ENCODE results near the gene KCNJ11. TPM values are rescaled to one million over a fixed set of nuclear protein-coding genes. Genes with fewer than 3 reads are reported as not detected.

The KCNJ11 gene
- polyA plus RNA-seq, 1 donor, result 2.6 TPM

DNA sequence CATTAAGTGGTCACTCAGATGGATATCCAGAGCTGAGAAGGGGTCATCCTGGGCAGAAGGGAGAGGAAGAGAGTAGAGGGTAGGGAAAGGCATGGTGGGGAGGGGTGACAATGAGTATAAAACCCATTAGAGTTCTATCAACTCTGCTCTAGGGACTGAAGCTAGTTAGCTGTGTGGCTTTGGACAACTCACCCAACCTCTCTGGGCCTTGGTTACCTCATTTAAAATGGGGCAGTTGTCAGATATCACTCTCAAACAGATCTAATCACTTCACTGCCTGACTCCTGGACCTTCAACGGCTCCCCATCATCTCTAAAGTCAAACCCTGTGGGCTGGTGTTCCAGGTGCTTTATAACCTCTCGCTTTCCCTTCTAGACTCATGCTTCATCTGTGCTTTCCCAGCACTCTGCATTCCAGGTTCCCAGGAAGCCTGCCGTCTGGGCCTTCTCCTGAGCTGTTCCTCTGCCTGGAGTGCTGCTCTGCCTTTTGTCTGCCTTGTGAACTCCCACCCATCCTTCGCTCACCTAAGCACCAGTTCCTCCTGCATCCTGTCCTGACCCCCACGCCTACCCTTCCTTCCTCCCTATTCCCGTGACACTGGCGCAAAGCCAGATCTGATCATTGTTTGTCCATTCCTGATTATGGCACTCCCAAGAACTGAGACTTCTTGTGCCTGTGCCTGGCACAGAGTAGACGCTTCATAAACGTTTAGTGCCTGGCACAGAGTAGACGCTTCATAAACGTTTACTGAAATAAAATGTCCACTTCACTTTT lies 22.3 kb upstream of the KCNJ11 start:
- DNase-seq, result no peak

DNA sequence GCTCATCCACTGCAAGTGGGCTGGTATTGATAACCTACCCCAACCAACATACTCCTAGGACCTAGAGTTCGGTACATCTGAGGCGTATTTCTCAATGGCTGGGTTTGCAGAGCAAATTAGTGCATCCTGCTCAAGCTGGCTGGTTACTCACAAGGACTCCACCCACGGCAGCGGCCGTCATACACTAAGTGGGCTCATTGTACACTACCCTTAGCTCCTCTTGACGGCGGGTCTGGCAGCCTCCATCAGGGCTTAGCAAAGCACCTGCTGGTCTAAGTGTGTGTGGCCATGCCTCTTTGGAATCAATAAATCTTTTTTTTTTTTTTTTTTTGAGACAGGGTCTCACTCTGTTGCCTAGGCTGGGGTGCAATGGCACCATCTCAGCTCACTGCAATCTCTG lies 20.2 kb upstream of the KCNJ11 start:
- DNase-seq, result no peak

DNA sequence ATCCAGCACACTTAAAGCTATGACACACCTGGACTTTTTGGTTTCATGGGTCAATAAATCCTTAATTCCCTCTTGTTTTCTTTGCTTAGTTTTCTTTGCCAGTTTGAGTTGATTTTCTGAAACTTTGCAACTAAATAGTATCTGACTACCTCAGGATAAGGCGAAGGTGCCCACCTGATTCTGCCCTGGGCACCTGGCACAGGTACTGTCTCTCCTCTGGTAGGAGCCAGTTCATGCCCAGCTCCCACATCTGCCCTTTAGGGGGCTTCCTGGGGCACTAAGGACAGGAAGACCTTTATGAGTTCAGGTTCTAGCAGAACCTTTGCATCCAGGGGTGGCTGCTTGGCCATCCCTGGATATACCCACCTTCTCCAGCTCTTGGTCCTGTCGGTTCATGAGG lies 19.6 kb upstream of the KCNJ11 start:
- no peak for DNase-seq

DNA sequence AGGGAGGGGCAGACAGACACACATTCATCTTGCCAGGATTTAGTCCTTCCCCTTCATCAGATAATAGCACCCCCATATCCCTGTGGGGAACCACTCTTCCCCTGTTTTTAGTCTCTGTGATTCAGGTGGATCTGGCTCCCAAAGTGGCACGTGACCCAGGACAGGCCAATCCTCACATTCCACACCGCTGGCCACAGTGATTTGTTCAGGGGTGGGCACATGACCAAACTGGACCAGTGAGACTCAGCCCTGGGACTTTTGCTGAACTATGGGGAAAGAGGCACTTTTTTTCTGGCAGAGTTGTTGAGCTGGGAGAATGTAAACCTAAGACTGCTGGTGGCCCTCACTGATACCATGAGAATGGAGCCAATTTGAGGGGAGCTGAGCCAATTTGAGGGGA lies 19.1 kb upstream of the KCNJ11 start:
- DNase-seq, result no peak

DNA sequence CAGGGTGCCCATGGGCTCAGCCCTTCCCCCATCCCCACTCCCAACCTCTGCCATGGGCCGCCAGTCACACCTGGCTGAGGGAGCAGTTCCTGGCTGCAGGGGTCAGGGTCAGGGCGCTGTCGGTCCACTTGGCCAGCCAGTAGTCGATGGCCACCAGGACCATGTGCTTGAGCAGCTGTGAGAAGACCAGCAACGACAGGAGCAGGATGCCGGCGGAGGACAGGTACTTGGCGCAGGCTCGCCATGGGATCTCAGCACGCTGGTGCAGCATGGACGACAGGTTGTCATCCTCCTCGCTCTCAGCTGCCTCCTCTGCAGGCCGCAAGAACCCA lies 18.3 kb upstream of the KCNJ11 start:
- no peak for DNase-seq

DNA sequence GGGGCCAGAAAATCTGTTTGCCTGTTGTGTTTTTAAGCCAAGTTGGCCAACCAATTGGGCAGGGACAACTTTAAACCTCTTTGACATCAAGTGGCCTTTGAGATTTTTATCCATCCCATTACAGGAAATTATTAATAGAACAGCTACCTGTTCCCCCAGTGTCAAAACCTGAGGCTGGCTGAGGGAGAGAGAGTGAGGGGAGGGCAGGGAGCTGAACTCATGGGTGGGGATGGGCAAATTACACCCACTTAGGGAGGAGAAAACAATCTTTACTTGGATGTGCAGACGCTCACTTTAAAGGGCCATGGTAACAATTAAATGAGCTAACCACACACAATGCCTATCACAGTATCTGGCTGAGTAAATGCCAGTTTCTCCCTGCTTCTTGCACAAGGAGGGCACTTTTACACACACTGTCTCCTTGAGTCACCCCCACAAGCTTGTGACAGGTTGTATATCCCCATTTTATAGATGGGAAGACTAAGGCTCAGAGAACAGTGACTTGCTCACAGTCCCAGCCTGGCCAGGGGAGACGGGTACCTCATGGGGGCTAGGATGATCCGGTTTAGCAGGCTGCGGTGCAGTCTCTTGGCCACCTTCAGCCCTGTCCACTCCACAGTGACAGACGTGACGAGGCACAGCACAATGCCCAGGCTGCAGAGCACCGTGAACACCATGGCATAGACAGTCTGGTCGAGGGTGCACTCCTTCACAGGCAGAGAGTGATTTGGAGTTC lies 17.8 kb upstream of the KCNJ11 start:
- DNase-seq, result no peak

DNA sequence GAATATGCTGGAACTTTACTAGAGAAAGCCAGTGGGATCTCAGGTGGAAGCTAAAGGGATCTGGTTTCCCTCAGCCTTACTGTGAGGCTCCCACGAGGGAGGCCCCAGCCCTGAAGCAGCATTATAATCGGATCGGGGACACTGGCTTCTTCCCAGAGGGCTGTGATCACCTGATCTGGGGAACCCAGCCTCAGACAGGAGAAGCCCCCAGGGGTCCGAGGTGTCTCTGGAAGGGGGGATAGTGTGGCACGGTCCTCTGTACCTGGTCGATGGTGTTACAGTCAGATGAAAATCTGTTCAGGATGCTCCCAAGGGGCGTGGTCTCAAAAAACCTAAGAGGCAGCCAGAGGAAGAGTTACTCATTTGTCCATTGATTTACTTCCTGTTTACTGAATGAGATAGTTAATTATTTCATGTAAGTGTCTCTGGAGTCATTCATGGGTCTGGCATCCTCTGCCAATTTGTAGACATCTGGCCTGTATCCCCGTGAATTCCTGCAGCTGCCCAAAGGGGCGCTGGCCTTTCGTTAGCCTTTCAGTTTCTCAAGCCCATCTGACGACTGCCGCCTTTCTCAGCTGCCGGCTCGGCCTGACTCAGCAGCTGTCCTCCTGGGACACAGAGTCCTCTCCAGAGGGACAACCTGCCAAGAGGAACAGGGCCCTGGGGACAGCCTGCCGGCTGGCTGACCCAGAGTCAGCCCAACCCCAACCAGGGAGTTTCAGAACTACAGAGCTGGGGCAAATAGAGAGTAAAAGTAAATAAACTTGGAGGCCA lies 17.0 kb upstream of the KCNJ11 start:
- DNase-seq, result no peak

DNA sequence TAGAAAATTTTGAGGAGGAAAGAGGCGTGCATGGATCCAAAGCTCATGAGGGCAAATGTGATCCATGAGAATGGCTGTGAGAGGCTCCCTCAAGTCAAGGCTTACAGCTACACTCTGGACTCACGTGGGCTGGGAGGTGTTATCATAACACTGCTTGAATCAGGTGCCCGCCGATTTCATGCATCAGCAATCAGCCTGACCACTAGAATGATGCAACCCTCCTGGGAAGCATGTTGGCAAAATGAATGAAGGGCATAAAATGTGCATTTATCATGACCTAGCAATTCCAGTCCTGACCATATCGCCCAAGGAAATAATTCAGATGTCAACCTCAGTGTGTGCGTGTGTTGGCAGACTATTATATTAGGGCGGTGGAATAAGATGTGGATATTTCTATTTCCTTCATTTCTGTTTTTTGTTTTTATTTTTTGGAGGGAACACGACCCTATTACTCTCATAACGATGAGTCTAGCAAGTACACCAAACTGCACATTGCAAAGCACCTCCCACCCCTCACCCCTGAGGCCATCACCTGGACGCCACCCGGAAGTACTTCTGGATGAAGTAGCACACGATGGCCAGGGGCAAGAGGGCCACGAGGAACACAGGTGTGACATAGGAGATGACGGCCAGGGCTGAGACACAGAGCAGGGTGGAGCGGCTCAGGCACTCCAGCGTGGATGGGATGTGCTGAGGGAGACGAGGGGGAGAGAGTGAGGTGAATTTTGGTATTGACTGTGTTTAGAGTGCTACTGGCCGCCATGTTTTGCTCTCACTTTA lies 15.7 kb upstream of the KCNJ11 start:
- no peak for DNase-seq

DNA sequence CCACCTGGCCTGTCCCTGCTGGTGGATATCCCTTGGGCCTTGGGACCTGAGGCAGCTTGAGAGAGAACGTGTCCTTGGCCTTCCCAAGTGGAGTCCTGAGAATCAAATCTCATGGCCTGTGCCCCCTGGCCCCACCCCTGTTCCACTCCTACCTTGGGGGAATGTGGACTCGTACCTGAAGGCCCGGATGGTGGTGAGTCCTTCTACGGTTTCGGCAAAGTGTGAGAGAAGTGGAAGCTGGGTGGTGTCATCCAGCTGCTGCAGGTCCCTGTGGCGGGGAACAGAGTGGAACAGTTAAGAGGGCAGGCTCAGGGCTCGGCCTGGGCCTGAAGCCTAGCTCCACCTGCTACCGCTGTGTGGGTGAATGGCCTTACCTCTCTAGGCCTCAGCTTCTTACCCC lies 14.0 kb upstream of the KCNJ11 start:
- DNase-seq, result no peak

DNA sequence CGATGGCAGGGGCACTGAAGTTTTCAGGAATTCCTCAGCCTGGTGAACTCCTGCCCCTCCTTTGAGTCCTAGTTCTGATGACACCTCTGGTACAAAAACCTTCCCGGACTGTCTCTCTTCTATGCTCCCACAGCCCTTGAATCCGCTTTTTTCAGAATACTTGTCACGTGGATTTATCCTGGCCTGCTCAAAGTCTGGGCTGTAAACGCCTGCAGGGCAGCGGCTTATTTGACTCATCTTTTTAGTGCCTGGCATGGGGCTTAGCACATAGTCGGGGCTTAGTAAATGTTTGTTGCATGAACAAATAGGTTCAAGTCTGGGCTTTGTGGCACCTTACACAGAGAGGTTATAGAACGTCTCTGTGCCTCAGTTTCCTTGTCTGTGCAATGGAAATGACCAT lies 13.4 kb upstream of the KCNJ11 start:
- no peak for DNase-seq

DNA sequence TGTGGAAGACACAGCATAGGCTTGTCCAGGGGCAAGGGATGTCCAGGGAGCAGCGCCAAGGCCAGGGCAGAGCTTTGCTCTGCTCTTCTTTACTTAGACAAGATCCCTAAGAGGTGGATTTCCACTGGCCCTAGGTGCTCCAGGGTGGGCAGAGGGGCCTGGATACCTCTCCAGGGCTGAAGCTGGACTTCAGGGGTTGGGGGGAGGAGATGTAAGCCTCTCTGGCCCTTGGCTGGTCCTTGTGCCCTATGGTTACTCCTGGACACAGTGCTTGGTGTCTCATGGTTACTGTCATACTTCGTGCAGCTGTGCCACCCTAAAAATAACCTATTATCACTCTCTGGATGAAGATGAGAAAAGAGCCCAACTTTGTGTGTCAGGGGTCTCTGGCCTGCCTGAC lies 12.9 kb upstream of the KCNJ11 start:
- no peak for DNase-seq

DNA sequence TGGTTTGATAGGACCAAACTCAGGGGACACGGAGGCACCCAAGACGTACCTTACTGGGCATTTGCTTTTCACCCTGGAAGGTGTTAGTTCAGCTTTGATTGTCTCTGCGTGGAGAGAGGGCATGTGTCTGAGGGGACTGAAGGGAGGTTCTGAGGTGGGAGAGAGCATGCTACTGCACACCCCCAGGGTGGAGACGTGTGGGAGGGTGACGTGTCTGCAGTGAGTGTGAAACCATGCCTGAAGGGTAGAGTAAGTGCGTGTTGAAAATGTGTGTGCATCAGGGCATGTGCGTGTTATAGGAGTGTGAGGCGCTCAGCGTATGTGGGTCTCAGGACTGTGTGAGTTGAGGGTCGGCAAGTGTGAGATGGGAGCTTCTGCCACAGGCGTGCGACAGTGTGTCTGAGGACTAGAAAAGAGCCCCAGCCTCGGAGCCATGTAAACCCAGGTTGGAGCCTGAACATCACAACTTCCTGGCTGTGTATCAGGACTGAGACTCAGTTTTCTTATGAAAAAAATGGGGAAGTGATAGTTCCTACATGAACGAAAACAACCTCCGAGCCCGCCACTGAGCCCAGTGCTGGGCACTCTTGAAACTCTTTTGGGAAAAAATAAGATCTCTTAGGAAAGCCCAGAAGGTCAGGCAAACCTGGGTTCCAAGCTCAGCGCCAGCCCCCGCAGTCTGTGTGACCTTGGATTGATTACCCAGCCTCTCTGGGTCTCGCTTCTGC lies 11.8 kb upstream of the KCNJ11 start:
- no peak for DNase-seq

DNA sequence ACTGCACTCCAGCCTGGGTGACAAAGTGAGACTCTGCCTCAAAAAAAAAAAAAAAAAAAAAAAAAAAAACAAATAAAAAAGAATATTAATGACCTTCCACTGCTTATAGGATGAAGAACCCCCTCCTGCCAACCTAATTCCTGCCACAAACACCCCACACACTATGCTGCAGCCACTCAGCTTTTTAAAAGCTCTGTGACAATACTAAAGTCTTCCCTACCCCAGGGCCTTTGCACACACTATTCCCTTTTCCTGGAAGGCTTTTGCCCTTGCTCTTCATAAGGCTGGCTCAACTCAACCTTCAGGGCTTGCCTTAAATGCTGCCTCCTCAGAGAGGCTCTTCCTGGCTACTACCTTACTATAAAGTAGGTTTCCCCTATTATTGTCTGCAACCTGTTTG lies 10.8 kb upstream of the KCNJ11 start:
- DNase-seq, result no peak

DNA sequence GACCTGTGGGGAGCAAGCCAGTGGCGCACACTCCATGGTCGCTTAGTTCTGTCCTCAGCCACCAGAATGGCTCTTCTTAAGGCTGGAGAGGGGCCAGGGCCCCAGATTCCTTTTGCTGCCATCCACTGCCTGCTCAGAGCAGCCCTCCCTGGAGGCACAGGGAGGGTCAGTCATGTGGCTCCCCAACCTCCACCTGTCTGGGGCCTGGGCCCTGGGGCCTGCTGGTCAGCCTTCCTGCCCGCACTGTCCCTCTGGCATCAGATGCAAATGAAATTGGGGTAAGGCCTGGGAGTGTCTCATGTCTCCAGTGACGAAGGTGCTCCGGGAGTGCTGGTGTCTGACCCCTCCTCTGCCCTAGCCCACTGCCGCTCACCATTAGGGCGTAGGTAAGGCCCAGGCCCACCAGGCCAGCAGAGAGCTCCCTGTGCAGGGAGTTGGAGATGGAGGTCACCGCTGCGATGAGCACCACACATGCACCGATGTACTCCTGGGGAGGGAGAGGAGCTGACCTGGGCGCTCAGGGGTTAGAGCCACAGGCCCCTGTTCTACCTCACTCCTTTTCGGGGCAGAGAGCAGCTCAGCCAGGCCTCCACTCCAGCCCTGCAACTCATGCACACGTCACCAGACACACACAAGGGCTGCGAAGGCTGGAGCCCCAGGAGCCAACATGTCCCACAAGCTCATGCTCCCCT lies 9.0 kb upstream of the KCNJ11 start:
- DNase-seq, result no peak

DNA sequence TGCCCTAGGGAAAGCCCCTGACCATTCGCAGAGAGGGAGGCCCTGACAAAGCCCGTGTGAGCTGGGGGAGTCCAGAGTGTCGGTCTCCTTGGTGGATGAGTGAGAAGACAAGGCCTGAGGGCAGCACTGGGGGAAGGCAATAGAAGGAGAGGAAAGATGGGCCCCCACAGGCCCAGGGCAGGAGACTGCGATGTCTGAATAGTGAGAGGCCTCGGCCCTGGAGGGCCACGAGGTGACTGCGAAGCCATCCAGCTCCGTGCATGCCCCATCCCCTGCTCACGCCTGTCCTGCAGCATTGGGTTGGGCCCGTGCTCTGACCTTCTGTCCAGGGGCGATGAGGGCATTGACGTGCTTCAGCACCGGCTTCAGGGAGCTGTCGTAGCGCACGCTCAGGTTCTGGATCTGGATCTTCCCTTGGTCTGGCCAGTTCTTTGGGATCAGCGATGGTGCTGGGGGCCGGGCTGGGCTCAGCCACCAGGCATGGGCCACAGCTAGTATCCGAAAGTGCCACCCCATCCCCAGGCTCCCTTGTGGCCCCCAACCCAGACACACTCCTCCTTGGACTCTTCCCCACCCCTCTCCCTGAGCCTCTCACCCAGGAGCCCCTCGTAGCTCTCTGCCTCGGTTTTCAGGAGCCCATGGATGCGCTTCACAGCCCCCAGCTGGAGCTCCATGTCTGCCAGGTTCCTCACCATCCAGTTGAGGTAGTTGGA lies 8.3 kb upstream of the KCNJ11 start:
- DNase-seq, result no peak

DNA sequence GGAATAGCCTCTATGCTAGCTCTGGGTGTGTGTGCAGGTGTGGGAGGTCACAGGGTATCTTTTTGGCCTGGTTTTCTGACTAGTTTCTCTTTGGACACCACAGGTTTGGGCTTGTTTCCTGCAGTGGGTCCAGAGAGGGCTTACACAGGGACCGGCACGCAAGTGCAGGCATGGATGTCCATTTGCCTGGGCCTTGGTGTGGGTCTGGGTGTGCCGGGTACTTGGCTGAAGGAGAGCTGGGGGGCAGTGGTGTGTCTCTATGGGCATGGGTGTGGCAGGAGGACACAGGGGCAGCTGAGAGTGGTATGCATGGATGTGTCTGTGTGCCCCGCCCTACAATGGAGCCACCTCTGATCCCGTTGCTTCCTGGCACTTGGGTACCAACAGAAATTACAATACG lies 7.5 kb upstream of the KCNJ11 start:
- no peak for DNase-seq

DNA sequence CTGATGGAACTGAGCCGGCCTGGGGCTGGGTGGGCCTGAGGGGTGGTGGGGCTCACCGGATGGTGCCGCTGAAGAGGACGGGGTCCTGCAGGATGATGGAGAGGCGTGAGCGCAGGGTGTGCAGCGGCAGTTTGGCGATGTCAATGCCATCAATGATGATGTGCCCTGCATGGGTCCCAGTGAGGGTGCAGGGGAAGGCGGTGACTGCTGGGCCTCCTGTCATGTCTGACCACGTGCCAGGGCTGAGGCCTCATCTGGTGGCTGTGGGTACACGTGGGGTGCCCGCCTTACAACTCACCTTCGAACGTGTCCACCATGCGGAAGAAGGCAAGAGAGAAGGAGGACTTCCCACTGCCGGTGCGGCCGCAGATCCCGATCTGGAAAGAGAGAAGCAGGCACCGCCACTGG lies 7.1 kb upstream of the KCNJ11 start:
- no peak for DNase-seq

DNA sequence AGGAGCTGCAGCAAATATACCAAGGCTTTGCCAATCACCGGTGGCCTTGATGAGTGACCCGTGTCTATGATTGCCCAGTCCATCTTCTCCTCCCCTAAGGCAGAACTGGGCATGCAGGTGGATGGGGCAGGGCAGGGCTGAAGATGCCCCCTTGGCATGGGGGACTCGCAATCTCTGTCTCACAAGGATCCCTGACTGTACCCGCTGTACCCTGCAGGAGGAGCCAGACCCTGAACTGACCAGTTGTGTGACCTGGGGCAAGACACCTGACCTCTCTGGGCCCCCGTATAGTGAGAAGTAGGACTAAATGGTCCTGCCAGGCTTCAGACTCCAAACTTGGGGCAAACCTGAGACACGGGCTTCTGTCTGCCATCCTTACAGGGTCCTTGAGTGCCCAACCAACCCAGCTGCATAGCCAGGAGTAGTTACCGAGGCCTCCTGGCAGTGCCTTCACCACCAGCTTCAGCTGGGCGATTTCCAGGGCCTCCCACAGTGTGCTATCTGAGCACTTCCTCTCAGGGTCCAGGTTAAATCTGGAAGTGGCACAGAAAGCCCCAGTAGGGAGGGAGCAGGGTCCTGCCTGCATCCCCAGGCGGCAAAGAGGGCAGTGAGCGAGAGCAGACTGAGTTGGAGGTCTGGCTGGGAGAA lies 6.4 kb upstream of the KCNJ11 start:
- no peak for DNase-seq

DNA sequence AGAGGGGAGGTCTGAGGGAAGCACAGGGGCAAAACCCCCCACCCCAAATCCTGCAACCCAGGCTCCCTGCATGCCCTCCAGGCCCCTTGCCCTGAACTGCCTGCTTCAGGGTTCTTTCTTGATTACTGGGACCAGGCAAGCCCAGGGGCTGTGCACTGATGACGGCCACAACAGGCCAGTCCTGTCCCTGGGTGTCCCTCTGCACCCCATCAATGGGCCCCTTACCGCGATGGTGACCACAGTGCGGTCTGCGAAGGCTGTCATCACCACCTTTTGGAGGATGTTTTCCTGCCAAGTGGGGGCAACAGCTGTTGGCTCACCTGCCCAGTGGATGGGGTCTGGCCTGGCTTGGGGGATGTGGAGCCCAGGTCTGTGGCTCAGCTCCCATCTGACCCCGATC lies 5.0 kb upstream of the KCNJ11 start:
- no peak for DNase-seq

DNA sequence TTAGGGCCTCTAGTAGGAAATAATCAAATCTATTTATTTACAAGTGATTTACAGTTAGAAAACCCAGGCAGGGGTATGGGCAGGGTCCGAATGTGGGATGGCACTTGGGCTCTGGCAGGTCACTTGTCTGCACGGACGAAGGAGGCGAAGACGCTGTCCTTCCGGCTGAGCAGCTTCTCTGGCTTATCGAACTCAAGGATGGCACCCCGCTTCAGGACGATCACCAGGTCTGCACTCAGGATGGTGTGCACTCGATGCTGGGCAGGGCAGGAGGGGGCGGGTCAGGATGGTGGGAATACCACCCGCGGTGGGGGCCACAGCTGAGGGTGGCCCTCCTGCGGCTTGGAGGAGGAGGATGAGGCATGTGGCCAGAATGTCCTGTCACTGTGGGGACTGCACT lies 4.4 kb upstream of the KCNJ11 start:
- no peak for DNase-seq

All from left kidney (tissue), 2 donors.